HG02981 (cell line): ENCODE measurements around the gene ZBTB46.
"Not testable (repeated sequence)": the region's sequence is repeated elsewhere in the genome, so short reads cannot be mapped to it uniquely, and the experiment has no call there.

ENCODE experiments used
- ATAC-seq: cut with Tn5 transposase; IDR thresholded peaks from one replicate; pipeline ENCODE4 v1.9.1; 2021; ENCODE audit warnings: mild to moderate bottlenecking, moderate library complexity; ENCODE audit not compliant: unreplicated experiment

ZBTB46 gene

GRCh38 chr20:63736893-63737694, 94.0 kb downstream of the ZBTB46 start:
- ATAC-seq, result no peak

- ATAC-seq, result no peak
These were observed 95.0 kb downstream of the ZBTB46 start, which contains the start of gene LIME1 for GRCh38 chr20:63735859-63736718. TSS of gene LIME1 (plus strand) at chr20:63736664. CDS start at chr20:63737550, 886 bp downstream.

- ATAC-seq, result no peak
These were observed 95.9 kb downstream of the ZBTB46 start for GRCh38 chr20:63734946-63735858.

GRCh38 chr20:63734111-63734945, 96.7 kb downstream of the ZBTB46 start:
- ATAC-seq, result no peak

GRCh38 chr20:63733579-63734081, 97.4 kb downstream of the ZBTB46 start:
- no peak for ATAC-seq

- no peak for ATAC-seq
These were observed 97.9 kb downstream of the ZBTB46 start for GRCh38 chr20:63733117-63733516.

GRCh38 chr20:63732118-63733095, 98.7 kb downstream of the ZBTB46 start:
- no peak for ATAC-seq

- ATAC-seq, result no peak
These were observed 99.7 kb downstream of the ZBTB46 start for GRCh38 chr20:63731410-63731809.

- not testable (repeated sequence) for ATAC-seq
These were observed 100.8 kb downstream of the ZBTB46 start for GRCh38 chr20:63730189-63730733.

GRCh38 chr20:63722967-63723622, 108.0 kb downstream of the ZBTB46 start:
- ATAC-seq, result not testable (repeated sequence)

- ATAC-seq, result no peak
These were observed 112.1 kb downstream of the ZBTB46 start for GRCh38 chr20:63718996-63719395.

GRCh38 chr20:63714858-63715257, 116.2 kb downstream of the ZBTB46 start:
- ATAC-seq, result no peak

- ATAC-seq, result no peak
These were observed 118.9 kb downstream of the ZBTB46 start for GRCh38 chr20:63712191-63712590.

GRCh38 chr20:63711085-63711645, 119.9 kb downstream of the ZBTB46 start:
- ATAC-seq, result no peak

- ATAC-seq, result no peak
These were observed 121.9 kb downstream of the ZBTB46 start for GRCh38 chr20:63709149-63709527.

GRCh38 chr20:63708301-63709148, 122.5 kb downstream of the ZBTB46 start:
- peak; percentile 14 for ATAC-seq
